K562 (cell line): Measurements from ENCODE around the gene SLC28A1. TPM values are rescaled to one million over a fixed set of nuclear protein-coding genes. Genes with fewer than 3 reads are reported as not detected.

Experiments used
- ATAC-seq: fragments of 200-7000 bp; cut with Tn5 transposase; 3 replicates; pipeline ENCODE4 v1.9.1; 2020; ENCODE audit warnings: moderate library complexity
- BruUV-seq: library from RNA; stranded (reverse); fragments of 400-500 nt; replicated peaks from 2 replicates; lab custom pipeline; 2021; lab: Mats Ljungman, UMichigan
- CTCF ChIA-PET: fragments of 300-600 bp; formaldehyde crosslinking; extraction: SDS; loops from one replicate; lab custom pipeline; 2021; ENCODE audit warnings: low intra/inter-chr PET ratio; lab: Yijun Ruan, JAX
- POLR2A ChIA-PET: fragments of 300-600, 350-650 bp; sonication (Branson Sonifier 250); formaldehyde crosslinking; extraction: SDS; loops from one replicate; lab custom pipeline; 2021; ENCODE audit warnings: antibody characterized with exemption, inconsistent platforms; lab: Yijun Ruan, JAX
- DNase-seq, 4 experiments: peaks; one replicate each; pipeline versions ENCODE4 v3.0.0 to v3.0.0-alpha.2; 2011 to 2018; ENCODE audit warnings: low spot score in 3 of 4, mixed read lengths in 3 of 4; ENCODE audit errors: extremely low read depth in 1 of 4
- FAIRE-seq: peaks from 2 replicates; lab custom pipeline; 2011; peaks lifted over from hg19 to GRCh38; lab: Jason Lieb, UNC
- H2AFZ ChIP-seq: 2 replicates; pipeline ENCODE4 v1.6.0; 2011; ENCODE audit warnings: low read depth, low read length, control low read depth, inconsistent platforms
- H3K27ac ChIP-seq: fragments of 200-600 bp; 3 replicates; pipeline ENCODE4 v1.8.0; 2011; ENCODE audit warnings: low read depth, mild to moderate bottlenecking, control low read depth, inconsistent platforms, low read length, moderate library complexity, mixed read lengths; ENCODE audit errors: extremely low read depth
- H3K27me3 ChIP-seq, 2 experiments: fragments of 300-600 bp in 1 of 2; 2 replicates in 1 of 2; 3 replicates in 1 of 2; pipeline versions ENCODE4 v1.6.0 to v1.8.0; 2011; ENCODE audit warnings: inconsistent platforms in 2 of 2, low read length in 2 of 2, mild to moderate bottlenecking in 1 of 2, mixed read lengths in 1 of 2, moderate library complexity in 1 of 2; ENCODE audit not compliant: control insufficient read depth in 2 of 2, insufficient read depth in 2 of 2
- H3K36me3 ChIP-seq: fragments of 300-600 bp; 3 replicates; pipeline ENCODE4 v1.8.0; 2011; ENCODE audit warnings: mild to moderate bottlenecking, low read length, inconsistent platforms; ENCODE audit not compliant: control insufficient read depth, insufficient read depth
- H3K4me1 ChIP-seq, 2 experiments: fragments of 200-600 bp in 1 of 2; replicated peaks in 1 of 2; 2 replicates in 1 of 2; 3 replicates in 1 of 2; pipeline versions ENCODE4 v1.5.1 to v1.8.0; 2011; ENCODE audit warnings: inconsistent platforms in 2 of 2, low read length in 2 of 2, mild to moderate bottlenecking in 1 of 2, mixed read lengths in 1 of 2, moderate library complexity in 1 of 2; ENCODE audit not compliant: control insufficient read depth in 2 of 2, insufficient read depth in 2 of 2
- H3K4me2 ChIP-seq: 2 replicates; pipeline ENCODE4 v1.6.1; 2011; ENCODE audit warnings: low read length, control low read depth, inconsistent platforms, mixed read lengths; ENCODE audit not compliant: insufficient read depth
- H3K4me3 ChIP-seq: fragments of 200-600 bp; sonication (generic), shearing (Covaris generic); 2 replicates; pipeline ENCODE4 v1.5.1; 2016; ENCODE audit warnings: control low read depth, inconsistent platforms
- H3K79me2 ChIP-seq: fragments of 200-600 bp; 3 replicates; pipeline ENCODE4 v1.8.0; 2011; ENCODE audit warnings: low read length, inconsistent platforms; ENCODE audit not compliant: control insufficient read depth, insufficient read depth
- H3K9ac ChIP-seq, 2 experiments: 2 replicates each; pipeline versions ENCODE4 v1.6.0 to v1.6.1; 2011; ENCODE audit warnings: low read depth in 2 of 2, low read length in 2 of 2, control low read depth in 1 of 2, inconsistent platforms in 1 of 2, mild to moderate bottlenecking in 1 of 2, mixed read lengths in 1 of 2; ENCODE audit not compliant: insufficient read depth in 1 of 2
- H3K9me1 ChIP-seq: one replicate; pipeline ENCODE4 v1.6.0; 2011; ENCODE audit warnings: inconsistent platforms, mild to moderate bottlenecking, low read length, moderate library complexity; ENCODE audit not compliant: control insufficient read depth, insufficient read depth
- H3K9me3 ChIP-seq: replicated peaks from 2 replicates; pipeline ENCODE4 v1.5.1; 2011; ENCODE audit warnings: low read depth, low read length, inconsistent platforms; ENCODE audit not compliant: control insufficient read depth, insufficient read depth
- H4K20me1 ChIP-seq: replicated peaks from 2 replicates; pipeline ENCODE4 v1.6.1; 2011; ENCODE audit warnings: low read length, inconsistent platforms, mixed read lengths; ENCODE audit not compliant: control insufficient read depth, insufficient read depth
- JUN ChIP-seq, 2 experiments: sonication (generic) in 1 of 2; formaldehyde crosslinking in 1 of 2; IDR thresholded peaks; 2 replicates each; pipeline versions ENCODE4 v1.6.1 to v1.8.0; 2012 to 2022; ENCODE audit warnings: borderline replicate concordance in 2 of 2, mild to moderate bottlenecking in 2 of 2, improper control_type of control experiment in 1 of 2, low read depth in 1 of 2, low read length in 1 of 2, missing genetic modification reagents in 1 of 2
- MTA3 ChIP-seq: fragments of 450-650 bp; formaldehyde crosslinking; IDR thresholded peaks from 2 replicates; pipeline ENCODE4 v1.6.1; 2017; ENCODE audit warnings: mild to moderate bottlenecking, borderline replicate concordance
- NEUROD1 ChIP-seq: fragments of 150-350 bp; IDR thresholded peaks from 2 replicates; pipeline ENCODE4 v1.6.1; 2014; ENCODE audit warnings: borderline replicate concordance, low read length, low read depth; ENCODE audit not compliant: partially characterized antibody
- NFIC ChIP-seq: fragments of 450-650 bp; IDR thresholded peaks from 2 replicates; pipeline ENCODE4 v1.6.1; 2017; ENCODE audit warnings: mild to moderate bottlenecking, inconsistent platforms
- NR1H2 ChIP-seq: sonication (generic); formaldehyde crosslinking; IDR thresholded peaks from 2 replicates; pipeline ENCODE4 v1.4.0; 2020; ENCODE audit warnings: mild to moderate bottlenecking, missing genetic modification reagents
- WGBS: fragments of 100-300 bp; shearing (Covaris generic); methylation state at CpG from one replicate; pipeline ENCODE4 v1.1.6; 2016; ENCODE audit warnings: low coverage, mixed read lengths; ENCODE audit not compliant: insufficient coverage; ENCODE audit errors: missing lambda C conversion rate; 5-methylcytosine and 5-hydroxymethylcytosine counted together
- in situ Hi-C: fragments of 300-500 bp; cut with MboI; formaldehyde crosslinking; loops from 4 replicates; pipeline ENCODE4 v1.15.0; 2018; ENCODE audit warnings: inconsistent platforms, mixed read lengths
- intact Hi-C: fragments of 100-400 bp; cut with micrococcal nuclease; formaldehyde crosslinking; loops from 2 replicates; pipeline ENCODE4 v1.14.2; 2022
- polyA plus RNA-seq, 8 experiments: library from polyadenylated mRNA; depleted of rRNA in 4 of 8; stranded (reverse) in 5 of 8; unstranded in 3 of 8; fragments of >200 nt; fragmentation: Nextera tagmentation in 2 of 8; fragmentation: Illumina TruSeq in 1 of 8; extraction: Ambion mirVana in 2 of 8; extraction: Trizol in 1 of 8; gene quantifications; 2 replicates each; pipeline versions ENCODE4 v1.2.1 to v1.2.3, GENCODE V29; 2011 to 2014; ENCODE audit warnings: inconsistent platforms in 1 of 8, missing spikeins in 1 of 8
- total RNA-seq, 7 experiments: library from RNA; depleted of rRNA in 6 of 7; stranded (reverse); fragments of >200 nt in 6 of 7; fragmentation: Illumina TruSeq in 2 of 7; extraction: Trizol in 2 of 7; gene quantifications; 2 replicates each; pipeline versions ENCODE4 v1.2.1 to v1.2.3, GENCODE V29; 2011 to 2021; ENCODE audit warnings: low replicate concordance in 1 of 7

Gene SLC28A1
- total and polyA plus RNA-seq, 9 of the 15 experiments (the other 6 are each of a cell fraction or from before 2014, with no cell fraction given) = 0.04 TPM; not detected in 8

GRCh38 chr15:84879088-84879780 is 5.2 kb upstream of the SLC28A1 start:
- H3K36me3 ChIP-seq = no peaks in the 10 kb centered on the region
- H3K9ac ChIP-seq = peak overlapping the region in 1 of 2 experiments; percentile 50; a peak in 1 of 4 replicates
- H3K9me1 ChIP-seq = no peaks in the 10 kb centered on the region
- POLR2A ChIA-PET = interaction anchor here (0.6 to 1.2 kb wide), 4 partner anchors 9 to 308 kb away, joined by 3 to 5 read pairs (median 3); no protein-coding TSS in a partner anchor
- CTCF ChIA-PET = interaction anchor here (0.7 to 1.0 kb wide), 2 partner anchors 49 to 281 kb away, joined by 3 to 4 read pairs; no protein-coding TSS in a partner anchor
- DNase-seq (no peak), FAIRE-seq (no peak), ATAC-seq (no peak)
- 29% methylated on average over 11 of the region's 11 CpGs for WGBS
- H3K4me2 ChIP-seq = no peak overlapping the region
- H4K20me1 ChIP-seq = no peaks in the 10 kb centered on the region
- H3K4me1 ChIP-seq = no peaks in the 10 kb centered on the region; a peak in 2 of 5 replicates
- TF ChIP-seq MTA3 (no peak), JUN (IDR thresholded peaks at IDR 0.05; ENCODE audit: borderline replicate concordance, low read depth, low read length) (no peak), JUN (CRISPR knock-in tag; IDR thresholded peaks at IDR 0.05; ENCODE audit: borderline replicate concordance) (no peak), NR1H2 (CRISPR knock-in tag) (no peak), NEUROD1 (no peak), NFIC (peak; percentile 51)
- H2AFZ ChIP-seq = no peak overlapping the region
- BruUV-seq = no TSS peak
- intact Hi-C loops = loop anchor here (2.0 to 5.0 kb wide), 2 partner anchors 48 to 290 kb away; no protein-coding TSS in a partner anchor
- no peaks in the 10 kb centered on the region for H3K9me3 ChIP-seq
- H3K27me3 ChIP-seq = peaks cover 0 to 20% of the 10 kb centered on the region in 2 experiments; a peak in 2 of 5 replicates
- in situ Hi-C loops = loop anchor here (25.0 kb wide), 1 partner anchor 292 kb away; no protein-coding TSS in a partner anchor
- H3K4me3 ChIP-seq = no peak overlapping the region
- H3K27ac ChIP-seq = no peak overlapping the region
- no peaks in the 10 kb centered on the region for H3K79me2 ChIP-seq
